Liver (tissue), 9 donors: Measurements from ENCODE around the gene TMEM217. TPM values are rescaled to one million over a fixed set of nuclear protein-coding genes. Genes with fewer than 3 reads are reported as not detected.

Source experiments
- DNase-seq: peaks from one replicate; pipeline ENCODE4 v3.0.0-alpha.2; 2017; ENCODE audit warnings: low spot score
- H3K27ac ChIP-seq, 2 donors: one replicate each; pipeline ENCODE4 v1.7.0; 2013; ENCODE audit warnings: inconsistent platforms in 2 of 2, low read length in 2 of 2, control low read depth in 1 of 2, low read depth in 1 of 2, mild to moderate bottlenecking in 1 of 2
- H3K27me3 ChIP-seq, 4 donors: one replicate each; pipeline versions ENCODE4 v1.6.1 to v1.7.0; 2013; ENCODE audit warnings: low read length in 3 of 4, inconsistent platforms in 1 of 4, mild to moderate bottlenecking in 1 of 4, moderate library complexity in 1 of 4; ENCODE audit not compliant: control insufficient read depth in 4 of 4, insufficient read depth in 4 of 4
- H3K36me3 ChIP-seq, 4 donors: one replicate each; pipeline versions ENCODE4 v1.6.1 to v1.7.0; 2013; ENCODE audit warnings: low read length in 3 of 4, mild to moderate bottlenecking in 3 of 4, low read depth in 1 of 4, moderate library complexity in 1 of 4; ENCODE audit not compliant: control insufficient read depth in 4 of 4, insufficient read depth in 3 of 4
- H3K4me1 ChIP-seq, 4 donors: one replicate each; pipeline versions ENCODE4 v1.6.1 to v1.7.0; 2013; ENCODE audit warnings: low read length in 3 of 4, mild to moderate bottlenecking in 3 of 4, moderate library complexity in 1 of 4; ENCODE audit not compliant: control insufficient read depth in 4 of 4, insufficient read depth in 4 of 4
- H3K4me3 ChIP-seq, 3 donors: one replicate each; pipeline versions ENCODE4 v1.6.1 to v1.7.0; 2013; ENCODE audit warnings: low read length in 3 of 3, control low read depth in 1 of 3, low read depth in 1 of 3, mild to moderate bottlenecking in 1 of 3
- H3K9ac ChIP-seq, 2 donors: one replicate each; pipeline ENCODE4 v1.7.0; 2013; ENCODE audit warnings: low read length in 2 of 2, mild to moderate bottlenecking in 2 of 2, moderate library complexity in 2 of 2, control low read depth in 1 of 2, low read depth in 1 of 2
- H3K9me3 ChIP-seq, 4 donors: one replicate each; pipeline versions ENCODE4 v1.6.1 to v1.7.0; 2013; ENCODE audit warnings: low read length in 3 of 4; ENCODE audit not compliant: control insufficient read depth in 4 of 4
- EGR1 ChIP-seq, 2 donors: IDR thresholded peaks; 2 replicates each; pipeline ENCODE4 v1.6.1; 2016 to 2018; ENCODE audit warnings: antibody characterized with exemption in 2 of 2, low read depth in 2 of 2
- FOXA1 ChIP-seq: IDR thresholded peaks from 2 replicates; pipeline ENCODE4 v1.6.1; 2016; ENCODE audit warnings: antibody characterized with exemption
- FOXA2 ChIP-seq: IDR thresholded peaks from 2 replicates; pipeline ENCODE4 v1.6.1; 2016; ENCODE audit warnings: antibody characterized with exemption
- GABPA ChIP-seq, 2 donors: IDR thresholded peaks in 1 of 2; conservative IDR thresholded peaks in 1 of 2; 2 replicates each; pipeline ENCODE4 v1.6.1; 2016; ENCODE audit warnings: antibody characterized with exemption in 2 of 2, mild to moderate bottlenecking in 1 of 2, moderate library complexity in 1 of 2
- HNF4A ChIP-seq, 2 donors: conservative IDR thresholded peaks; 2 replicates each; pipeline ENCODE4 v1.6.1; 2016; ENCODE audit warnings: antibody characterized with exemption in 2 of 2, mild to moderate bottlenecking in 2 of 2
- HNF4G ChIP-seq: IDR thresholded peaks from 2 replicates; pipeline ENCODE4 v1.6.1; 2016; ENCODE audit warnings: antibody characterized with exemption
- JUND ChIP-seq, 2 donors: IDR thresholded peaks; 2 replicates each; pipeline ENCODE4 v1.6.1; 2016; ENCODE audit warnings: antibody characterized with exemption in 2 of 2
- NR2F2 ChIP-seq: IDR thresholded peaks from 2 replicates; pipeline ENCODE4 v1.6.1; 2016; ENCODE audit warnings: antibody characterized with exemption
- RXRA ChIP-seq, 2 donors: IDR thresholded peaks; 2 replicates each; pipeline ENCODE4 v1.6.1; 2017 to 2018; ENCODE audit warnings: antibody characterized with exemption in 2 of 2, mild to moderate bottlenecking in 1 of 2
- SP1 ChIP-seq: IDR thresholded peaks from 2 replicates; pipeline ENCODE4 v1.6.1; 2018; ENCODE audit warnings: antibody characterized with exemption, mild to moderate bottlenecking
- TAF1 ChIP-seq: conservative IDR thresholded peaks from 2 replicates; pipeline ENCODE4 v1.6.1; 2016; ENCODE audit warnings: antibody characterized with exemption, mild to moderate bottlenecking
- YY1 ChIP-seq: IDR thresholded peaks from 2 replicates; pipeline ENCODE4 v1.6.1; 2016; ENCODE audit warnings: antibody characterized with exemption, mild to moderate bottlenecking
- ZBTB33 ChIP-seq: IDR thresholded peaks from 2 replicates; pipeline ENCODE4 v1.6.1; 2016; ENCODE audit warnings: antibody characterized with exemption
- WGBS: extraction: QIAGEN DNeasy Blood & Tissue Kit; methylation state at CpG from one replicate; pipeline ENCODE4 v1.1.7; 2013; 5-methylcytosine and 5-hydroxymethylcytosine counted together
- polyA plus RNA-seq, 2 donors: library from polyadenylated mRNA; stranded (reverse) in 1 of 2; unstranded in 1 of 2; fragments of 200-250 nt in 1 of 2; fragments of >200 nt in 1 of 2; fragmentation: Nextera tagmentation in 1 of 2; extraction: Ambion mirVana in 1 of 2; gene quantifications; one replicate each; pipeline versions ENCODE4 v1.2.1 to v1.2.3, GENCODE V29; 2013 to 2015
- total RNA-seq, 2 donors: library from RNA; depleted of rRNA; stranded (reverse); fragments of >200 nt; gene quantifications; one replicate each; pipeline ENCODE4 v1.2.3, GENCODE V29; 2014
- TF ChIP-seq, protein P1 (sequence below): fragments of 150-350 bp; IDR thresholded peaks from 2 replicates; pipeline ENCODE4 v1.5.1; 2017; ENCODE audit warnings: improper control_type of control experiment, low read depth, low read length; ENCODE audit not compliant: missing input control
- TF ChIP-seq, protein P2 (sequence below): IDR thresholded peaks from 2 replicates; pipeline ENCODE4 v1.6.1; 2016; ENCODE audit warnings: antibody characterized with exemption
- TF ChIP-seq, protein P3 (sequence below): IDR thresholded peaks from 2 replicates; pipeline ENCODE4 v1.6.1; 2016; ENCODE audit warnings: antibody characterized with exemption
- donor health status: healthy.
- donor health status: healthy.
- donor health status: healthy.
- donor health status: healthy.
- donor health status: healthy.

The TMEM217 gene
- total and polyA plus RNA-seq, 4 donors: 0.39 to 3.2 (median 0.62) TPM

DNA sequence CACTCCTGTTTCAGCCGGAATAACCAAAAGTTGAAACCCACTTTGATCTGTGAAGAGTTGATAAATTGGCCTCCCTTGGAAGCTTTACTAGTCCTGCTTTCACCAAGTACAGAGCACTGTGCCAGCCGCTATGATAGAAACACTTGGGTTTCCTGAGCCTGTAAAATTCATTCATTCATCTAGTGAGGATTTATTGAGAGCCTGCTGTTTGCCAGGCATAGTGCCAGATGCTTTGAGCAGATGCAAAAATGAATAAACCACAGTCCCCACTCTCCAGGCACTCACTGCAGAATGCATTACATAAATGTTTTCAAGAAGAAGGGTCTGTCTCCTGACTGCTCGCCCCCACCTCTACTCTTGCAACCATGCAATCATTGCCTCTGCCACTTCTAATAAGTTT lies 25.3 kb upstream of the TMEM217 start (continued):
- TF ChIP-seq, protein P1, sequence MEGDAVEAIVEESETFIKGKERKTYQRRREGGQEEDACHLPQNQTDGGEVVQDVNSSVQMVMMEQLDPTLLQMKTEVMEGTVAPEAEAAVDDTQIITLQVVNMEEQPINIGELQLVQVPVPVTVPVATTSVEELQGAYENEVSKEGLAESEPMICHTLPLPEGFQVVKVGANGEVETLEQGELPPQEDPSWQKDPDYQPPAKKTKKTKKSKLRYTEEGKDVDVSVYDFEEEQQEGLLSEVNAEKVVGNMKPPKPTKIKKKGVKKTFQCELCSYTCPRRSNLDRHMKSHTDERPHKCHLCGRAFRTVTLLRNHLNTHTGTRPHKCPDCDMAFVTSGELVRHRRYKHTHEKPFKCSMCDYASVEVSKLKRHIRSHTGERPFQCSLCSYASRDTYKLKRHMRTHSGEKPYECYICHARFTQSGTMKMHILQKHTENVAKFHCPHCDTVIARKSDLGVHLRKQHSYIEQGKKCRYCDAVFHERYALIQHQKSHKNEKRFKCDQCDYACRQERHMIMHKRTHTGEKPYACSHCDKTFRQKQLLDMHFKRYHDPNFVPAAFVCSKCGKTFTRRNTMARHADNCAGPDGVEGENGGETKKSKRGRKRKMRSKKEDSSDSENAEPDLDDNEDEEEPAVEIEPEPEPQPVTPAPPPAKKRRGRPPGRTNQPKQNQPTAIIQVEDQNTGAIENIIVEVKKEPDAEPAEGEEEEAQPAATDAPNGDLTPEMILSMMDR: no peak

- no peak for DNase-seq
- Histone ChIP-seq H3K27ac (no peak overlapping the region), H3K4me1 (peaks cover 9 to 44% (median 40%) of the 10 kb centered on the region in 4 donors), H3K36me3 (peaks cover 0 to 12% (median 6%) of the 10 kb centered on the region in 4 donors), H3K9ac (no peak overlapping the region), H3K27me3 (no peaks in the 10 kb centered on the region), H3K4me3 (no peak overlapping the region), H3K9me3 (no peaks in the 10 kb centered on the region)
- 94% methylated on average over 2 of the region's 2 CpGs for WGBS
- TF ChIP-seq, protein P2, sequence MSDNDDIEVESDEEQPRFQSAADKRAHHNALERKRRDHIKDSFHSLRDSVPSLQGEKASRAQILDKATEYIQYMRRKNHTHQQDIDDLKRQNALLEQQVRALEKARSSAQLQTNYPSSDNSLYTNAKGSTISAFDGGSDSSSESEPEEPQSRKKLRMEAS: no peak
- TF ChIP-seq NR2F2: no peak
- TF ChIP-seq RXRA (IDR thresholded peaks at IDR 0.05): no peak
- TF ChIP-seq YY1: no peak
- TF ChIP-seq HNF4G: no peak
- TF ChIP-seq, protein P3, sequence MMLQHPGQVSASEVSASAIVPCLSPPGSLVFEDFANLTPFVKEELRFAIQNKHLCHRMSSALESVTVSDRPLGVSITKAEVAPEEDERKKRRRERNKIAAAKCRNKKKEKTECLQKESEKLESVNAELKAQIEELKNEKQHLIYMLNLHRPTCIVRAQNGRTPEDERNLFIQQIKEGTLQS: no peak
- no peak for TF ChIP-seq TAF1
Observed at GRCh38 chr6:37282371-37282770, 24.4 kb upstream of the TMEM217 start.

DNA sequence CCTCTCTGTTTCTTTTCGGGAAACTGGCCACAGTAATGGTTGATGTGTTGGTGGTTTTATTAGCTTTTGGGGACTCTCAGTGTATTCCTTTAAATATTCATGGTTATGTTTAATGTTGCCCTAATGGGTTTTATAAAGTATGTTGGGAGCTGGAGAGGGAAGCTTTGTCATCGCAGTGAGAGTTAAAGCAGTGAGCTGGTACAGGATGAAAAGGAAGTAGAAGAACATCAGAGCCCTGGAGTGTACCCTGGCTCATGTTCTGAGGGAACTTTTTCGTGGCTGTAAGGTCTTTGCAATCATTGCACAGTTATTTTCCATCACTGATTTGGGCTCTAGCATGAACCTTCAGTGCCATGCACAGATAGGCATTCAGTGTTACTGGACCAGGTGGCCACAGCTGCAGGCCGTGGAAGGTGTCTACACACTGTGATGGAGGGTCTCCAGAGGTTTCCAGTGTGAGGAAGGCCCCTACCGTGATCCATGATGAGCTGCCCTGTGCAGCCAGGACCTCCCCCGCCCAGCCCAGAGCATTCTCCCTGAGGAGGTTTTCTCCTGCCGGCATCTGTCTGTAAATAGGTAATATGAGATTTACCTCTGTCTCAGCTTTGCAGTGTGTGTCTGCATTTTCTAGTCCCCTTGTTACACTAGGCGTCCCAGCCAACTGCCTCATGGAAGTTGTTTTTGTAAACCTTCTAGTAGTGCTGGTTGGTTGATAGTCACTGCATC lies 22.4 kb upstream of the TMEM217 start:
- no peak overlapping the region for H3K4me3 ChIP-seq
- no peaks in the 10 kb centered on the region for H3K9me3 ChIP-seq
- no peak for TF ChIP-seq SP1
- no peak for TF ChIP-seq NR2F2
- no peak for TF ChIP-seq JUND (IDR thresholded peaks at IDR 0.05)
- TF ChIP-seq EGR1 (IDR thresholded peaks at IDR 0.05; ENCODE audit: low read depth in 2 of 2): no peak
- TF ChIP-seq FOXA2: no peak
- TF ChIP-seq, protein P3: no peak
- no peak for TF ChIP-seq HNF4A (conservative IDR thresholded peaks at IDR 0.05)
- no peak for TF ChIP-seq FOXA1
- TF ChIP-seq, protein P1: no peak
- TF ChIP-seq ZBTB33: no peak
- no peak for TF ChIP-seq RXRA (IDR thresholded peaks at IDR 0.05)
- TF ChIP-seq TAF1: no peak
- no peak for TF ChIP-seq GABPA (IDR thresholded peaks at IDR 0.05 in 1 of 2, conservative IDR thresholded peaks at IDR 0.05 in 1 of 2)
- H3K9ac ChIP-seq: no peak overlapping the region
- 92% methylated on average over 8 of the region's 8 CpGs for WGBS
- H3K27ac ChIP-seq: peak overlapping the region; percentile 75 to 86
- no peak for DNase-seq
- peaks cover 10 to 48% (median 46%) of the 10 kb centered on the region in 4 donors for H3K4me1 ChIP-seq
- no peaks in the 10 kb centered on the region for H3K27me3 ChIP-seq
- peaks cover 0 to 8% (median 2%) of the 10 kb centered on the region in 4 donors for H3K36me3 ChIP-seq
